GM21390 (cell line): Measurements from ENCODE around the gene FYCO1.

Source experiments
- ATAC-seq: cut with Tn5 transposase; IDR thresholded peaks from one replicate; pipeline ENCODE4 v1.9.1; 2021; ENCODE audit not compliant: unreplicated experiment

Gene FYCO1

GRCh38 chr3:45984331-45985312, 11.0 kb downstream of the FYCO1 start:
- no peak for ATAC-seq

- ATAC-seq = no peak
Observed at GRCh38 chr3:45983770-45984169, 11.9 kb downstream of the FYCO1 start.

- ATAC-seq = no peak
Observed at GRCh38 chr3:45981346-45982074, 14.1 kb downstream of the FYCO1 start.

- no peak for ATAC-seq
Observed at GRCh38 chr3:45980819-45981218, 14.8 kb downstream of the FYCO1 start.

- no peak for ATAC-seq
Observed at GRCh38 chr3:45980229-45980813, 15.3 kb downstream of the FYCO1 start.

GRCh38 chr3:45979378-45979777, 16.2 kb downstream of the FYCO1 start:
- ATAC-seq = no peak

- no peak for ATAC-seq
Observed at GRCh38 chr3:45978006-45978761, 17.4 kb downstream of the FYCO1 start.

GRCh38 chr3:45976191-45977091, 19.2 kb downstream of the FYCO1 start:
- ATAC-seq = no peak

GRCh38 chr3:45975686-45976085, 19.9 kb downstream of the FYCO1 start:
- no peak for ATAC-seq

- ATAC-seq = no peak
Observed at GRCh38 chr3:45974686-45975085, 20.9 kb downstream of the FYCO1 start.

GRCh38 chr3:45972534-45973402, 22.9 kb downstream of the FYCO1 start:
- no peak for ATAC-seq

GRCh38 chr3:45969953-45970352, 25.7 kb downstream of the FYCO1 start:
- no peak for ATAC-seq

- ATAC-seq = no peak
Observed at GRCh38 chr3:45969116-45969515, 26.5 kb downstream of the FYCO1 start.

GRCh38 chr3:45968706-45969105, 26.9 kb downstream of the FYCO1 start:
- no peak for ATAC-seq

- ATAC-seq = no peak
Observed at GRCh38 chr3:45968149-45968548, 27.5 kb downstream of the FYCO1 start.

- no peak for ATAC-seq
Observed at GRCh38 chr3:45967724-45968123, 27.9 kb downstream of the FYCO1 start.

- ATAC-seq = no peak
Observed at GRCh38 chr3:45966950-45967640, 28.5 kb downstream of the FYCO1 start.

GRCh38 chr3:45966371-45966791, 29.2 kb downstream of the FYCO1 start:
- no peak for ATAC-seq
